HG03520 (cell line): Measurements from ENCODE around the gene TCF3.
"Not testable (repeated sequence)": the region's sequence is repeated elsewhere in the genome, so short reads cannot be mapped to it uniquely, and the experiment has no call there.

Experiments used
- ATAC-seq: cut with Tn5 transposase; IDR thresholded peaks from one replicate; pipeline ENCODE4 v1.9.1; 2021; ENCODE audit warnings: mild to moderate bottlenecking, moderate library complexity; ENCODE audit not compliant: unreplicated experiment

The TCF3 gene

DNA sequence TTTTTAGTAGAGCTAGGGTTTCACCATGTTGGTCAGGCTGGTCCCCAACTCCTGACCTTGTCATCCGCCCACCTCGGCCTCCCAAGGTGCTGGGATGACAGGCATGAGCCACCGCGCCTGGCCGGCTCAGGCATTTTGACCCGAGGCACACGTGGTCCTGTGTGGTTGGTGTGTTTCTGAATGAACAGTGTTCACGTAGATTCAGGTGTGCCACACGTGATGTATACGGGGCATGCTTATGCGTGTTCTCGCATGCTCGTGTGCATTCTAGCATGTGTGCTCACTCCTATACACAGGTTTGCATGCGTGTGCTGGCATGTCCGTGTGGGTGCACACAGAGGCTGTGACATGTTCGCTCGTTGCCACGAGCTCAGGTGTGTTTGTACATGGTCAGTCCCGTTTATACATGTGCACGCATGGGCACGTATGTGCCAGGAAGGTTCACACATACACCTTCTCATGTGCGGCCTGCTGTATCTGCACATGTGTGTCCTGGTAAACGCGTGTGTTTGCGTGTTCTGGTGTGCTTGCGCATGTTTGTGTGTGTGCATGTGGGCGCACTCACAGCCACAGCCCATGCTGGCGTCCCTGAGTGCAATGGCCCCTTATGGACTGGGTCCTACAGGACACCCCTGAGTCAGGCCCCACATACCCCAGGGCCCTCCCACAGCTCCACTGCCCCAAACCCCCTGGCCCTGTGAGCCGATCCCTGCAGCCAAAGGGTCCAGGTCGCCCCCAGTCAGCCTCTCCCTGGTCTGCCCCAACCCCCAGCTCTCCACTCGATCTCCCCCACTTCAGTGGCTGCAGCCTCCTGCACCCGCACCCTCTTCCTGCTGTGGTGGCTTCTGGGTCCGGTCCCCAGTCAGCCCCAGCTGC lies 20.6 kb upstream of the TCF3 start:
- ATAC-seq, result no peak

DNA sequence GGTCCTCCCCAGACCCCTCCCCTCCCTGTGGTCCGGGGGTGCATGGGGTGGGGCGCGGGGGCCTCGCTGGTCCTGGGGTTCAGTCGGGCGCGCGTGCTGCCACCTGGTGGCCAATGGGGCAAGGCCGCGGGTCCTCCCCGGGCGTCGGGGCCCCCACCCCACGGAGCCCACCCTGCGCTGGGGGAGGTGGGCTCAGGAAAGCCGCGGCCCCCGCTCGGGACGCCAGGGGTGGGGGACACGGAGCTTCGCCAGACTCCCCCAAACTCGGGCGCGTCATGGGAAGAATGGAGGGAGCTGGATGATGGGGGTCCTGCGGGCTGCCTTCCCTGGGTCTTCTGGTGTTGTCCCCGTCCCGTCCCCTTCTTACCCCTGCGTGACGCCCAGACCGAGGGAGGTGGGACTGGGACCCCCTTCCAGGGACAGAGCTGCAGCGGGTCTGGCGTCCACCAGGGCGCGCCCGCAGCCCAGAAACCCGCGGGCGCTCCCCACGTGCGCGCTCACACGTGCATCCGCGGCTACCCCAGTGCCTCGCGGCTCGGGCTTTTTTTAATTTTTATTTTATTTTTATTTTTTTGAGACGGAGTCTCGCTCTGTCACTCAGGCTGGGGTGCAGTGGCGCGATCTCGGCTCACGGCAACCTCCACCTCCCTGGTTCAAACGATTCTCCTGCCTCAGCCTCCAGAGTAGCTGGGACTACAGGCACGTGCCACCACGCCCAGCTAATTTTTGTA lies 19.8 kb upstream of the TCF3 start:
- ATAC-seq, result no peak

DNA sequence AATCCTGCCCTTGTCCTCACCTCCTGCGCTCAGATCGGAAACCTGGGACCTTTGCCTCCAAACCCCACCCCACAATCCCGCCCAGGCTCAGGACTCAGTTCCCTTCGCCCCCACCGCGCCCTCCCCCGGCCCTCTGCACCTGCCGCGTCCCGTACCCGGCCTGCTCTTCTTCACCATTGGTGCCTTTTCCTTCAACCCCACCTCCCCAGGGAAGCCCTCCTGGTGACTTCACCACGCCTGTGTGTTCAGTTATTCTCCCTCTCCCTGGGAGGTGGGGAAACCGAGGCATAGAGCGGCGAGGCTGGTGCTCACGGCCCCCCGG lies 19.3 kb upstream of the TCF3 start:
- ATAC-seq, result no peak

DNA sequence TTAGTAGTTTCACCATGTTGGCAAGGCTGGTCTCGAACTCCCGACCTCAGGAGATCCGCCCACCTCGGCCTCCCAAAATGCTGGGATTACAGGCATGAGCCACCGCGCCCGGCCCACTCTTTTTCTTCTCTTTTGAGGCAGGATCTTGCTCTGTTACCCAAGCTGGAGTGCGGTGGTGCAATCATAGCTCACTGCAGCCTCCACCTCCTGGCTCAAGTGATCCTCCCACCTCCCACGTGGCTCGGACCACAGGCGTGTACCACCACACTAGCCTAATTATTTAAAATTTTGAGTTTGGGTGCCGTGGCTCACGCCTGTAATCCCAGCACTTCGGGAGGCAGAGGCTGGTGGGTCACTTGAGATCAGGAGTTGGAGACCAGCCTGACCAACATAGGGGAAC lies 18.3 kb upstream of the TCF3 start:
- ATAC-seq, result not testable (repeated sequence)

DNA sequence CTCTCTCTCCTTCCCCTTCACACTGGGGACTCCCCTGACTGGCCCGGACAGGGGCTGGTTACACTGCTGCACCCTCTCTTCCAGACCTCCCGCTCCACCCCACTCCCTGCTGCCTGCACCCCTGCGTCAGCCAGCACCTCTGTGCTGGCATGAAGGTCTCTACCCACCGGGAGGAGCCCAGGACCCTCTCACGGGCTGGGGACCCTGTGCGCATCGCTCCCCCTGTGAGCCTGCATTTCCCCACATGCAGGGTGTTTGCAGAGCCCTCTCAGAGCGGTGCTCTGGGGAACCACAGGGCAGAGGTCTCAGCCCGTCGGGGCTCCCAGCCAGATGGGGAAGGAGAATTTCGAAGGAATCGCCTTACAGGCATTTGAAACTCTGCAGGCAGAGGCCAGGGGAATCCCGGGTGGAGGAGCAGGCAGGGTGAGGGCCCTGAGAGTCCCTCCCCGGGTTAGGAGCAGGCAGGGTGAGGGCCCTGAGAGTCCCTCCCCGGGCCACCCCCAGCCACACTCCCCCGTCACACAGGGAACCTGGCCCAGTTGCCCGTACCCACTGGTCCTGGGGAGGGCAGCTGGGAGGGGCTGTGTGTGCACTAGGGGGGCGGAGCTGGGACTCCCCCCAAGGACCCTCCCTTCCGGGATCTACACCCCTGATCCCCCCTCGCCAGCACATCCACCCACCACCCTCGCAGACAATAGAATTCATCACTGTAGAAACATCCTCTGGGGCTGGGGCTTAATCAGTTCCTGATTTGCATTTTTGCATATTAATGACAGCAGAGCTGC lies 16.3 kb upstream of the TCF3 start:
- no peak for ATAC-seq

DNA sequence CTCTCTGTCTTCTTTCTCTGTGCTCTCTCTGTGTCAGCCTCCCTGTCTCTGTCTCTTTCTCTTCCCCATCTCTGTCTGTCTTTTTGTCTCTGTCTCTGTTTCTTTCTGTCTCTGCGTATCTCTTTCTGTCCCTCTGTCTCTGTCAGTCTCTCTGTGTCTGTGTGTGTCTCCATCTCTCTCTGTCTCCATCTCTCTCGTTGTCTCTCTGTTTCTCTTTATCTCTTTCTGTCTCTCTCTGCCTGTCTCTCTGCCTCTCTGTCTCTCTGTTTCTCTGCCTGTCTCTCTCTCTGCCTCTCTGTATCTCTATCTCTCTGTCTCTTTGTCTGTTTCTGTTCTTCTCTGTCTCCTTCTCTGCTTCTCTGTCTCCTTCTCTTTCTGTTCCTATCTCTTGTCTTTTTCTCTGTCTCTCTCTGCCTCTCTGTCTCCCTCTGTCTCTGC lies 15.7 kb upstream of the TCF3 start:
- no peak for ATAC-seq

DNA sequence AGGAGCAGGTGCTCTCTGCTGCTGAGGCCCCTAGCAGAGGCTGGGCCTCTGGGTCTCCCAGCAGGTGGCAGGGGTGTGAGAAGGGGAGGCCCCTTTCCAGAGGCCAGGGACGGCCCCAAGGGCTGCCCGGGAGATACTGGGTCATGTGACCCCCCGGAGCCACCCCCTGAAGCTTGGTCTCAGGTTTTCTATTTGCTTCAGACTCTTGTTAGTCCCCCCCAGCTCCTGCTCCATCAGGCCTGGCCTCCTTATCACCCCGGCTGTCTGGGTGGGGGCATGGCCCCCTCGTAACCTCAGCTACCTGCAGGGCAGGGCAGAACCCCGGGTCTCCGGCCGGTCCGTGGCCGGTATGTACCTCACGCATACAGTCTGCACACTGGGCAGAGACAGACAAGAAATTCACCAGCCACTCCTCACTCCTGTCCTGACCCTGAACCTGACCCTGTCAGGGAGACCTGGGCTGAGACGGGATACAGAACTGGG lies 13.2 kb upstream of the TCF3 start:
- no peak for ATAC-seq

DNA sequence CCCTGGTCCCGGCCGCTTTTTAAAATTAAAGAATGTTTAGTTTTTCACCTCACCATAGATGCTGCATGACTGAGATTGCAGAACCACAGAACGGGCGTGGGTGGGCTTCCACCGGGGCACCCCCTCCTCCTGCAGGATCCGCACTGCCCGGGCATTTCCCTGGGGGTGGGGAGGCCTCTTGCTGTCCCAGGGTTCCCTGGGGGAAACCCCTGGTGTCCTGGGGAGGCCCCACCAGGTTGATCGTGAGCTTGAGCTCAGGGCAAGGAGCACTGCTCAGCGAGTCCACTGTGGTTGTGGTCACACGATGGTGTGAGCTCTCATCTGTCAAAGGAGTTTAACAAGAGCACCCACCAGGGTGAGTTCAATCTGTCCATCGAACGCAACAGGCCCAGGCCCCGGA lies 11.4 kb upstream of the TCF3 start:
- no peak for ATAC-seq

DNA sequence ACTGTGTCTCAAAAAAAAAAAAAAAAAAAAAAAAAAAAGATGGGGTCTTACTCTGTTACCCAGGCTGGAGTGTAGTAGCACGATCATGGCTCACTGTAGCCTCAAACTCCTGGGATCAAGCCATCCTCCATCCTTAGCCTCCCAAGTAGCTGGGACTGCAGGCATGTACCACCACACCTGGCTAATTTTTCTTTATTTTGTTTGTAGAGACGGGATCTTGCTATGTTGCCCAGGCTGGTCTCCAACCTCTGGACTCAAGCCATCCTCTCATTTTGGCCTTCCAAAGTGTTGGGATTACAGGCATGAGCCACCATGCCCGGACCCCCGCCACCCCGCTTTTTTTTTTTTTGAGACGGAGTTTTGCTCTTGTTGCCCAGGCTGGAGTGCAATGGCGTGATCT lies 10.8 kb upstream of the TCF3 start:
- ATAC-seq, result not testable (repeated sequence)

DNA sequence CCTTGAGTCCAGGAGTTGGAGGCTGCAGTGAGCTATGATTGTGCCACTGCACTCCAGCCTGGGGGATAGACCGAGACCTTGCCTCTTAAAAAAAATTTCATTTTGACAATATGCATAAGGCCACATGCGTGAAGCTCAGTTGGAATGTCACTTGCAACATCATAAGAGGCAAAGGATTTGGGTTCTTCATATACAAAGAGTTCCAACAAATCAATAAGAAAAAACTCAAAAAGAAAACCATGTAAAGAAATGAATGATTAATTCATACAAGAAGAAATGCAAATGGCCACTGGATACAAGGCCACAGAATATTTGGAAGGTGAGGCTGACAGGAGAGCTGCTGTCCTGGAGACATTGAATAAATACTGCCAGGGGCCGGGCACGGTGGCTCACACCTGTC lies 9.6 kb upstream of the TCF3 start:
- no peak for ATAC-seq

DNA sequence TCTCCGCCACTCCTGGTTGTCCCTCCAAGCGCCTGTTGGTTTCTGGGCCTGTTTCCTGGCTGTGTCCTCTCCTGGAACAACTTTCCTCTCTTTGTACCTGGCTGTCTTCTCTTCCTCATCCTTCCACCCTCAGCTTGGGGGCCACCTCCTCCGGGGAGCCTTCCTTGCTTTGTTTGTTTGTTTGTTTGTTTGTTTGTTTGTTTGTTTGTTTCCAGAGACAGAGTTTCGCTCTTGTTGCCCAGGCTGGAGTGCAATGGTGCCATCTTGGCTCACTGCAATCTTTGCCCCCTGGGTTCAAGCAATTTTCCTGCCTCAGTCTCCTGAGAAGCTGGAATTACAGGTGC lies 6.6 kb upstream of the TCF3 start:
- no peak for ATAC-seq

DNA sequence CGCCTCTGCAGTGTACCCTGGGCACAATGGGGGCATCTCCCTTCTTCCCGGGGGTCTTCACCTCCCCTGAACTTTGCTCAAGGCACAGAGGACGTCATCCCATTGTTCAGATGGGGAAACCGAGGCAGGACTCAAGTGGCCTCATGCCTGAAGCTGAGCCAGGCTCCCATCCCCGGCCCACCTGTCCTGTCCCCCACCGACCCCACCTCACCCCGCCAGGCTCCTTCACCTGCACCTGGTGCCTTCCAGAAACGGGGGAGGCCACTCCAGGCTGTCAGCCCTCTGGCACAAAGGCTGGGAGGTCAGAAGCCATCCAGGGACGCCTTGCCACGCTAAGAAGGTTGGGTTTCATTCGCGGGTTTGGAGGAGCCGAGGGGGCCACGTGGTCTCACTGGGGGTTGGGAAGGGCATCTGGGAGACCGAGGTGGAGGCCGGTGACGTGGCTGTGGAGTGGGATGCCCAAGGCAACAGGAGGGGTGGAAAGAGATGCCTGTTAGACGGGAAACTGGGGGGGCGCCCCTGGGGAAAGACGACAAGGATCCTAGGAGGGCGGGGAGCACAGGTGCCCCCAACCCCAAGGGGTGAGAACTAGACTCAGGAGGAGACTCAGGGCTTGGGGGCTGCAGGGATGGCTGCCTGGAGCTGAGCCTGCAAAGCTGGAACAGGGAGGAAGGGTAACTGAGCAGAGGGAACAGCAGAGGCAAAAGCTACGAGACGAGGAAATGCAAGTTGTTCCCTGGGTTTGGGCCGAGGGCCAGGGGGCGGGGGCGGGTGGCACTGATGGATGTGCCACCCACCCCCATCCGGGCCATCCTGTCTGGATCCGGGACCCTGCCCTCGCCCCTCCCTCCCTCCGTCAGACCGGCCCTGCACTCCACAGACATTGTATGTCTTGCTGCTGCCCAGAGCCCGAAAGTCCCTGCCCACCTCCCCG lies 6.0 kb upstream of the TCF3 start:
- ATAC-seq, result no peak

DNA sequence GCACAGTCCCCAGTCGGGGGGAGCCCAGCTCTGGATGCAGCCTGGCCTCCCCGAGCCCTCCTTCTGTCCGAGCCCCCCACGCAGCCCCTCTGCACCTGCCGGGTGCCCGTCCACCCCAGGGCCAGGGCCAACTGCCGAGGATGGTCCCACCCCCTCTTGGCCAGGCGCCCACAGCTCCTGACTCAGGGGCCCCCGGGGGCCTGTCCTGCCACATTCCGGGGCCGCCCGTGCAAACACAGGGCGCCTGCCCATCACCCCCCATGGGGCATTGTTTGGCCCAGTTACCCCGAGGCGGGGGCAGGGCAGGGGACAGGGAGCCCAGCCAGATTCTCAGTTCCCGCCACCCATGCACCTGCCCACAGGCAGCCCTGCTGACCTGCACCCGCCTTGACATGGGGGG lies 5.3 kb upstream of the TCF3 start:
- ATAC-seq, result no peak

DNA sequence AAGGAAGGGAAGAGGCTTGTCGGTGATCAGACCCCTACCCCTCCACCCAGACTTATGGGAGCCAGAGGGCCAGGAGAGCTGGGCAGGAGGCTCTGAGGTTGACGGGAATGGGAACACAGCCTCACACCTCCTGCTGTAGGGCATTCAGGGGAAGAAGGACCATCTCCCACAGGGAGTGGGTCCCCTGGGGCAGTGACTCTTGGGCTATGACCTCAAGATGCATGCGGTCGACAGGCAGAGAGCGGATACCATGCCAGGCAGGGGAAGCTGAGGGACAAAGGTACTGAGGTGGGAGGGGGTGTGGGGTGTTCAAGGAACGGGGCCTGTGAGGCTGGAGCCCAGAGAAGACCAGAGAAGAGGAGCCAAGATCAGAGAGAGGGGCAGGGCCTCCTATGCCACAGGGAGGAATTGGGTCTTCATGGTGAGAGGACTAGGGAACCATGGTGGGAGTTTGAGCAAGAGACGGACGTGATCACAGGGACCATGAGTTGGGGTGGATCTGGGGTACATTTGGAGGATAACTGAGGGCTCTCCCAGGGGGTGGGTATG lies 4.6 kb upstream of the TCF3 start:
- ATAC-seq, result no peak

DNA sequence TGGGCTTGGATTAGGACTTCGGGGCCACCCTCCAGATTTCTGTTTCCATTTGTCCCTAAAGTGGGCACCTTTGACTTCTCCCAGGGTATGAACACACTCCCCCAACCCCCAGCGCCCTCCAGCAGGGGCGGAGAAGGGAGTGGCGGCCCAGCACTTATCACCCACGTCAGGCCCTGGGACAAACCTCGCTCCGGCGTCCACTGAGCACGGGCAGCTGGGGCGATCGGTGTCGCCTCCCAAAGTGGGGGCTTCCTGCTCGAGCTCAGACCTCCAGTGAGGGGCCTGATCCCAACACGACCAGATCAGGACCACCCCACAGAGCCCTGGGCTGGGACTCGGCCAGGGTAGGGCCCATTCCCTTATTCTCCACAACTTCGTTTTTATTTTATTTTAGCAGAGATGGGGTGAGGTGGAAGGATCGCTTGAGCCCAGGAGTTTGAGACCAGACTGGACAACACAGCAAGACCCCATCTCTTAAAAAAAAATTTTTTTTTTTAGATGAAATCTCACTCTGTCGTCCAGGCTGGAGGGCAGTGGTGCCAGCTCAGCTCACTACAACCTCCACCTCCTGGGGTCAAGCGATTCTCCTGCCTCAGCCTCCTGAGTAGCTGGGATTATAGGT lies 3.7 kb upstream of the TCF3 start:
- ATAC-seq, result no peak

DNA sequence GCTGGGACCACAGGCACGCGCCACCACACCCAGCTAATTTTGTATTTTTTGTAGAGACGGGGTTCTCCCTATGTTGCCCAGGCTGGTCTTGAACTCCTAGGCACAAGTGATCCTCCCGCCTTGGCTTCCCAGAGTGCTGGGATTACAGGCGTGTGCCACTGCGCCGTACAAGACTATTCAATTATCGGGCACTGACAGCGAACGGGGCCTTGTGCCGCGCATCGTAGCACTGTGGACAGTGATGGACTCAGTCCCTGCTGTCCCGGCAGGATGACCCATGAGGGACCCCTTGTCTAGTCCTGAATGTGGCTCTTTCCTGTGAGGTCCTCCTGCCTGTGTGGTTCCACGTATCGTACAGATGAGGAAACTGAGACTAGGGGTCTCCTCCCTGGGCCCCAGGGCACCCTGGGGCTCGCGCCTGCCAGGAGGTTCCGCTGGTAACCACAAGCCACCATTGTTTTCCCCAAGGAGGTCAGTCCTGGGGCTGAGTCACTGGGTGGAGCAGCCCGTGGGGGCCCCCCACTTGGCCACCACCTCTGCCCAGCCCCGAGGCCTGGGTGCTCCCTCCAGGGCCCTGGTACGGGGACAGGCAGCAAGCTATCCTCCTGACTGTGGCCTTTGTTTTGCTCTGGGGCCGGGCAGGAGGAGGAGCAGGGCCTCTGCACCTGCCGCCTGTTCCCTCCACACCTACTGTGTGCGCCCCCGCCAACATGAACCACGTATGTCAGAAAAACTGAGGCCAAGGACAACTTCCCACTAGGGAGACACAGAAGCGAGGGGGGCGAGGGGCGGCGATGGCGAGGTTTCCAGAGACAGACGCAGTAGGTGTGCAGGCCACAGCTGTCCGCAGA lies 2.9 kb upstream of the TCF3 start:
- no peak for ATAC-seq

DNA sequence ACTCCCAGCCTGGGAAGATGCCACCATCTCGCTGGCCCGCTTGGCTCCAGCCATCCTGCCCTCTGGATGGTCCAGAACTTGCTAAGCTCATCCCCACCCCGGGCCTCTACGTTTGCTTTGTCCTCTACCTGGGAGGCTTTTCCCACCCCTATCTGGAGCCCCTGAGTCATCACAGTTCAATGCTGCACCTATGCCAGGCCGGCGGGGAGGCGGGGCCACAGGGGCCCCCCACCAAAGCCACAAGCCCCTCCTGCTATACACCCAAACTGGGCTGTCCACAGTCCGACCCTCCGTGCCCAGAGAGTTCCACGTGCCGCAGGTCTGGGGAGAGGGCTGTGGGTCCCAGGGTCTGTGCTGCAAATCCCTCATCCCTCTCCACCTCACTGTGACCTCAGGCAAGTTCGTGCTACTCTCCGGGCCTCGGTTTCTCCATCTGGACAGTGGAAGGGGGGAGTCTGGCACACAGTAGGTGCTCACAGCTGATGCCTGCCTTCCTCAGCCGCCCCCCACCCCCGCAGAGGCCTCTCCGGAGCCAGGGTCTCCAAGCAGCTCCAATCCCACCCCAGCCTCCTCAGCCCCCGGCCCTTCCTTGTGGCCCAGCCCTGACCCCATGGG lies 1.9 kb upstream of the TCF3 start:
- no peak for ATAC-seq

DNA sequence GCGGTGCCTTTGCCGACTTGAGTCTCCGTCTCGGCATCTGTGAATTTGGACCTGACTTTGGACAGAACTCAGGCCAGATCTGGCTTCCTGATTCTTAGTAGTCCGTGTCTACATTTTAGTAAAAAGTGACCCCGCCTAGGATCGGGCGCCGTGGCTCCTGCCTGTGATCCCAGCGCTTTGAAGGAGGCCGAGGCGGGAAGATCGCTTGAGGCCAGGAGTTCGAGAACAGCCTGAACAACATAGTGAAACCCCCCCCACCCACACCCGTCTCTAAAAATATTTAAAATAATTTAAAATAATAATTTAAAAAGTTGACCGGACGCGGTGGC lies 849 bp upstream of the TCF3 start:
- ATAC-seq, result no peak
